Measurements from ENCODE around the gene ACOX2.

- TF ChIP-seq ATF3 (IDR thresholded peaks at IDR 0.05) (no peak), POLR2AphosphoS5 (IDR thresholded peaks at IDR 0.05; ENCODE audit: low read depth, low read length) (no peak)
Measured at GRCh38 chr3:58534592-58535494, 2.1 kb downstream of the ACOX2 start.
